NCI-H2107 treated with DMSO at 0.1 percent for 48 hours (cell line): ENCODE data around the gene CAMTA1.

Source experiments
- DNase-seq: peaks from one replicate; lab custom pipeline; 2025; ENCODE audit not compliant: unreplicated experiment; lab: John Stamatoyannopoulos, UW

Gene CAMTA1

DNA sequence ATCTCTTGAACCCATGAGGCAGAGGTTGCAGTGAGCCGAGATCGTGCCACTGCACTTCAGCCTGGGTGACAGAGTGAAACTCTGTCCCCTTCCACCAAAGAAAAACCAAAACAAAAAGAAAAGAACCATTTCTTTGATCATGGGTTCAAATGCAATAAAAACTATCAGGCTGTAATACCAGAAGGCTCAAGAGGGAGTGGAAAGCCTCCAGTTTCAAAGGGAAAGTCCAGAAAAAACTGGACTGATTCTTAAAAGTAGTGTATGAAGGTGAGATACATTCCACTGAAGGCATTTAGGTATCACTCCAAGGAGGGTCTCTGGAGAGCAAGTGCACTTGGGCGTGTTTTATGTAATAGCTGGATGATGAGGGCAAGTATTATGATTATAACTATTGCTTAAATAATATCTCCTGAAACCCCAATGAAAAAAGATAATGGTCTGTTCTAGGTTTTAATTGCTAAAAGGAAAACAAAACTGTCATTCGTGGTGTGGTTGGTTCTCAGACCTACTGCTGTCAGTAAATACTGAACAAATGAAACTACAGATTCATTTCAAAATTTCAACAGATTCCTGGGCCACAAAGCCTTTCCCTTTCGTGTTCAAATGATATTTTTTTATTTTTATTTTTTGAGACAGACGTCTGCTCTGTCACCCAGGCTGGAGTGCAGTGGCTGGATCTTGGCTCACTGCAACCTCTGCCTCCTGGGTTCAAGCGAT lies 6.0 kb upstream of the CAMTA1 start:
- no peak for DNase-seq

DNA sequence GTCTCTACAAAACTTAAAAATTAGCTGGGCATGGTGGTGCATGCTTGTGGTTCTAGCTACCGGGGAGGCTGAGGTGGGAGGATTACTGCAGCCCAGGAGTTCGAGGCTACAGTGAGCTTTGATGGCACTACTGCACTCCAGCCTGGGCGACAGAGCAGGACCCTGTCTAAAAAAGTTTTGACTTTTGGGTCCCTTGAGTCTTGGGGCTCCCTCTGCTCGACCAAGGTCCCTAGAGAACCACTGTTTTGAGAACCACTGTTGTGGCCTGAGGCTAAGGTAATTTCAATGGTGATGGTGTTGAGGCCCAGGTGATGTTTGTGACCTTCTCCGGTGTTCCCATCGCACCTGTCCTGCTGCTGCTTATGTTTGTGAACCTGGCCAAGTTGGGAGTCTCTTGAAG lies 3.1 kb upstream of the CAMTA1 start:
- DNase-seq, result no peak

DNA sequence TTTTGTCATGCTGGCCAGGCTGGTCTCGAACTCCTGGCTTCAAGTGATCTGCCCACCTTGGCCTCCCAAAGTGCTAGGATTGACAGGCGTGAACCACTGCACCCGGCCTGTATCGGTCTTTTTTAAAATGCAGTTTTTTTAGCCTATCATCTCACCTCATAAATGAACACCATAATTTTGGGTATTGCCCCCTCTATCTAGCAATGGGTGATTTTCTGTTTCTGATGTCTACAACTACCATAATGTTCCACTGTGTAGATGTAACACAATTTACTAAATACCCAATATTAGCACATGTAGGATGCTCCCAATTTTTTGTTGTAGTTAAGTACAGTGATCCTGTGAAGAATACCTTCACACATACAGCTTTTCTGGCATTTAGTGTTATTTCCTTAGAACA lies 2.0 kb upstream of the CAMTA1 start:
- no peak for DNase-seq

DNA sequence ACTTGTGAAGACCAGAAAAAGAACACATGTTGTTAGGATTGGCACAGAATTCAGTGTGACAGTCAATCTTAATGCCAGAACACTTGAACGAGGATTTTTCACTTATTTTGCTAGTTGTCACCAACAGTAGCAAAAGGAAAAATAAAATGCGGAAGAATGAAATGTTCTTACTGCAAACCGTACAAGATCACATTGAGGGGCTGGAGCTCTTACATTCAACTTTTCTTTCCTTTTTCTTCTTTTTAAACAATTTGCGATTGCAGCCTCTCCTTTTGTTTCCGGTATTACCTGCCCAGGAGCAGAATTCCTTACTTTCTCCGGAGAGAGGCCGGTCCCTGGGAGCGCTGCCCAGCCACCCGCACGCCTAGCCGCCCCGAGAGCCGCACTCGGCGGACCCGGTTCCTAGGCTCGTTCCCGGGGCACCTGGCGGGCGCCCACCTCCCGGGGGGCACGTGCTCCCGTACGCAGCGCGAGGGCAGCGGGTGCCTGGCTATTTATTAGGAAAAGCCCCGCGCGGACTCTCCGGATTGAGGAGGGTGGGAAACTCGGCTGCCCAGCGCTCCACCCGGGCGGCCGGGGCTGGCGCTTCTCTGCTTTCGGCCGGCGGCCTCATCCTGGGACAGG lies 1.2 kb upstream of the CAMTA1 start:
- DNase-seq, result no peak

DNA sequence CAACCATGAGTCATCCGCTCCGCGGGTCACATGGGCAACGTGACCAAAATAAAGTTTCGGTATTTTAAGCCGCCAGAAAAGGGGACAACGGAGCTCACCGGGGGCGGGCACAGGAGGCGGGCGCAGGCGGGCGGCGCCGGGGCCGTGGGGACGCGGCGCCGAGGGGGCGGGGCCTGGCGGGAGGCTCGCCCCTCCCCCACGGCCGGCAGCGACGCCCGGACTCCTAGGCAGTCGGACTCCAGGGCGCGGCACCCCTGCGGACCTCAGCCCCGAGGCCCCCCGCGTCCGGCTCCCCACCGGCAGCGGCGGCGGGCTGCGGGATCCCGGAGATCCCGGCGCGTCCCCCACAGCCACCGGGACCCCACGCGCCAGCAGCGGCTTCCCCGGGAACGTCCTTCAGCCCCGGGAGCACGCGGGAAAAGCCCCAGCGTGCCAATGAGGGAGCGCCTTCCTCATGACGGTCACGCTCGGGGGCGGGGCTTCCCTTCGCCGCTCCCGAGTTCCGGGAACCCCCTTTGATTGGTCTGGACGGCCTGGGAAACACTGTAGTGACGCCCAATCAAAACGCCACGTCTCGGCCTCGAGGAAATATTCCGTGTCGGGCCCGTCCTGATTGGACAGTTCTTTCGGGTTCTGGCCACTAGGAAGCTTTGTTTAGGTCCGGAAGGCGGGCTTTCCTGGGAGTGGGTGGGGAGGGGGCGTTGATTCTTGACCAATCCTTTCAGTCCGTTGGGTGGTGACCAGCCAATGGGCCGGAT lies 515 bp upstream of the CAMTA1 start:
- peak; percentile 71 for DNase-seq

DNA sequence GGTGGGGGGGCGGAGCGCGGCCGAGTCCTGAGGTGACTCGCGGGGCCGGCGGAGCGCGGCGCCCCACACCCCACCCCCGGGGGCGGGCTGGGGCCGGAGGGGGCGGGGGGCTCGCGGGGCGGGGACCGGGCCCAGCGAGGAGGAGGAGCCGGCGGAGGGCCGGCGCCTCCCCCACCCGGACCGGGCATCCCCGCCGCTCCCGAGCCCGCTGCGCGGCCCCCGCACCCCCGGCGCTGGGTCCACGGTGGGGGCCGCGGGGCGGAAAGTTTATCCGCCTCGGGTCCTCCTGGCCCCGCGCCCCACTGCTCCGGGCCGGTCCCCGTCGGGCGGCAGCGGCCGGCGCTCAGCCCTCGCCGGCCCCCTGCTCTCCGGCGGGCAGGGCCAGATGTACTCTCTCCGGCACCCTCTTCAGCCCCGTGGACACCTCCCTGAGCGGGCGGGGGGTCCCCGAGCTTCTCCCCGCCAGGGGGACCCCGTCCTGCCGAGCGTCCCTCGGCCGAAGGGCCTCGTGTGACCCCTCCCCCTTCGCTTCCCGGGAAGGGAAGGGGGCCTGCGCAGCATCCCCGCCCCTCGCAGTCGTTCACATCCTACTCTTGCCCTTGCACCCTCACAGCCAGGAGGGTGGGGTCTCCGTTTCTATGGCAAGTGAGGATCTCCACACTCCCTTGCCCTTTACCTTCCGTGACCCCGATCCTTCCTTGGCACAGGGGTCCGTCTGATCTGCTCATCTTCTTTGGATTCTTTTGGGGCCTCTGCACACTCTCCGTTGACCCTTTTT lies 663 bp downstream of the CAMTA1 start:
- no peak for DNase-seq

DNA sequence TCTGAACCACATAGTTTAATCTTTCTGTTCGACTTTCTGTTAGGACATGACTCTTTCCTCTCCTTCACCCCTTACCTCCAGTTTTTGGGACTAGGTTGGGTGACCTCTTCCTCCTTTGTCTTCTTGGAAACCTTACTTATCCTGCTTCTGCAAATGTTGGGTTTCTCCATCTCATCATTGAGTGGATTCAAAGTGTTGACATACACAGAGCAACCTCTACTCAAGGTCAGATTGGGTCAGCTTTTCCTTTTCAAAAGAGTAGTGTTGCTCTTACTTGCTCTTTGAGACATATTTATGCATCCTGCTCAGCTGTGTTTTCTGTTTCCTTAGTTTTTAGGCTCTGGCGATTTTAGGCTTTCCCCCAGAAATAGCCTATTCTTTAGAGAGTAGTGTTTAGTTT lies 3.7 kb downstream of the CAMTA1 start:
- DNase-seq, result no peak

DNA sequence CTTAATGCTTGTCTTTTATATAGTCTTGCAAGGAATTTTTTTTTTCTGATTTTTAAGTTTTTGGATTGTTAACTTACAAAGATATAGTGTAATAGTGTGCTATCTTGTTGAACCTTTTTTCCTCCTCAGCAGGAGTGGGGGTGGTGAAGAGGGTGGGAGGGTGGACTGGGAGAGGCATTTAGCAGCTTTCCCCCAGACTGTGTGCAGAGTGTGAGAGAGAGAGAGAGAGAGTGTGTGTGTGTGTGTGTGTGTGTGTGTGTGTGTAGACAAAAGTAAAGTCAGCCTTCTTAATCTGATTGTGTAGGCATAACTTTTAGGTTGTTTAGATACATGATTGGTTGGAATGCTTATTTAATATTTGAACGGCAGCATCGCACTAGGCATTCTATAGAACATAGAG lies 4.9 kb downstream of the CAMTA1 start:
- DNase-seq, result no peak

DNA sequence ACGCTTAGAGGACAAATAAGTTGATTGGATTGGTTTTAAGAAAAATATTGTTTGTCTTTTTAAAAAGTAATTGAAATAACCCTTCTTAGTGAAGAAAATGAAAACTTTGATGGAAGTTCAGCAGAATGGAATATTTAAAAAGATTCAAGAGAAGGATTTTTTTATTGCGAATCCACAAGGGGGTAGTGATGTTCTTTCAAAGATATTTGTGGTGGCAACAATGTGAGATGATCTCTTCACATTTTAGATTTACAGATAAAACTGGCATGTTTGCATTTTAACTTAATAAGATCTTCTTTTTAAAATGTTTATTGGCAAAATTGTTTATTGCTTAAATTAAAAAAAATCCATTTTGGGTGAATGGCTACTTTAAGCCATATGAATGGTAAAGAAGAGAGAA lies 8.9 kb downstream of the CAMTA1 start:
- no peak for DNase-seq

DNA sequence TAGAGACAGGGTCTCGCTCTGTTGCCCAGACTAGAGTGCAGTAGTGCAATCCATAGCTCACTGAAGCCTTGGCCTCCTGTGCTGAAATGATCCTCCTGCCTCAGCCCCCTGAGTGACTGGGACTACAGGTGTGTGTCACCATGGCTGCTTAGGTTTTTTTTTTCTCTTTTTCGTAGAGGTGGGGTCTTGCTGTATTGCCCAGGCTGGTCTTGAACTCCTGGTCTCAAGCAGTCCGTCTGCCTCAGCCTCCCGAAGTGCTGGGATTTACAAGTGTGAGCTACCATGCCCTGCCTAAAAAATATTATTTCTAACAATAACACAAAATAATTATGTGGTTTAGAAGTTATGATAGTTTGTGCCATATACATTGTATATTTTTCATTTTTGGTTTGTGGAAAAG lies 9.9 kb downstream of the CAMTA1 start:
- DNase-seq, result no peak

DNA sequence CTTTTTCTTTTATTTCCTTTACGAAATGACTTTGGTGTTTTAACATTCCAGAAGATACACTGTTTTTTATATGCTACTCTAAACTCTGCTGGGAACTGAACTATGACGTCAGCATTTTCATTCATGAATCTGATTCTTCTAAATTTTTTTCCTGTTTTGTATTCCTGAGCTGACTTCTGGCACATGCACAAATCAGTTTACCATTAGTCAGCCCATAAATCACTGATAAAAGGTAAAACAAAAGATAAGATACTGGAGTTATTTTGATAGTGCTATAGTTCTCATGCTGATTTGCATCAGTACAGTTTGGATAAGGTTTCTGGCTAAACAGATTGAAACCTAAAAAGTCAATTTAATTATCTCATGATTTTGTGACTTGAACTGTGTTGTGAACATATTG lies 10.4 kb downstream of the CAMTA1 start:
- no peak for DNase-seq

DNA sequence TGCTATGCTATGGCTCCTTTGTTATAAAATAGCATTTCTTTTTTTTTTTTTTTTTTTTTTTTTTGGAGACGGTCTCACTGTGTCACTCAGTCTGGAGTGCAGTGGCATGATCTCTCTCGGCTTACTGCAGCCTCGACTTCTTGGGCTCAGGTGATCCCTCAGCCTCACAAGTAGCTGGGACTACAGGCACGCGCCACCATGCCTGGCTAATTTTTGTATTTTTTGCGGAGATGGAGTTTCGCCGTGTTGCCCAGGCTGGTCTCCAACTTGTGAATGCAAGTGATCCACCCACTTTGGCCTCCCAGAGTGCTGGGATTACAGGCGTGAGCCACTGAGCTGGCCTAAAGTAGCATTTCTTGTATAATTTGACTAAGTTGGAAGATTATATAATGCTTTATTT lies 10.8 kb downstream of the CAMTA1 start:
- no peak for DNase-seq

DNA sequence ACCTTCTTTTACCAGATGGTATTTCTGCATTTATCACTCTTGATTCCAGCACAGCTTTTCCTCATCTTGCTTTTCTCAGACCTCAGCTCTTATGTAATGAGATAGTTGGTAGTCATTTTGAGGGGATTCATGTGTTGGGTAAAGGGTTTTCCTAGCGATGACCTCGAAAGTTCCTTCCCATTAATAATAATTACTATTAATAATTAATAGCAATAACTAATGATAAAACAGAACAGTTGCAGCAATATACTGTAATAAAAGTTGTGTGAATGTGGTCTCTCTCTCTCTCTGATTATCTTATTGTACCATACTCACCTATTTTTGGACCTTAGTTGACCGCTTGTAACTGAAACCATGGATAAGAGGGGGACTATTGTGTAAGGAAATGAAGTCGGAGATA lies 14.2 kb downstream of the CAMTA1 start:
- DNase-seq, result no peak

DNA sequence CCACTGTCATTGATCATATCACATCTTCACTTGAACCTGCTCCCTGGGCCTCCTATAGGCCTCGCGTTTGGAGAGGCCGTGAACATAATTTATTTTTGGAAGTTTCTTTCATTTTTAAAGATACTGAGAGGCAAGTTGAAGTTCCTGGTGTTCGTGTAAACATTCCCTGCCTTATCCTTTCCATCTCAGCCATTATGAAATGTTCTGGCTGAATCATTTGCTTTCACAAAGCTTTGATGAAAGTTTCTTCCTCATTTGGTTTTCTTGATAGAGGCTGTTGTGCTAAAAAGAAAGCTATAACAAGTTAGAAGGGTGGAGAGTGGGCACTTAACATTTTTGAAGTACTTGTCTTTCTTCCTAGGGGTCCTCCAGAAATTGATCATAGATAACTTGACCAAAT lies 15.5 kb downstream of the CAMTA1 start:
- DNase-seq, result no peak

DNA sequence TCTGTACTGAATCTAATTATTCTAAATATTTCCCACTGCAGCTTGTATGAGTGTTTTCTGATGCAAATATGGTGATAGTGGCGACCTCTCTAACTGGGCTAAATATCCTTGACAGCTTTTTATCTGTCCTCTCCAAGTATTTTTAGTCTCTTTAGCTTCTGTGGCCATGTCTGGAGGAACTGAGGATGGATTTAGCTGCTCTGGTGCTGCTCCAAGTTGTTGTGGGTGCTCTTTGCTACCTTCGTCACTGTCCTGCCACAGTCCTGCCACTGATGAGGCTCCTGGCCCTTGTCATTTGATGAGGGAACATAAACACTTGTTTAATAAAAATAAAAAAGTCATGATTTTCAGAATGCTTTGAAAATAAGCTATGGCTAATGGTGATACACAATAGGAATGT lies 15.9 kb downstream of the CAMTA1 start:
- DNase-seq, result no peak

DNA sequence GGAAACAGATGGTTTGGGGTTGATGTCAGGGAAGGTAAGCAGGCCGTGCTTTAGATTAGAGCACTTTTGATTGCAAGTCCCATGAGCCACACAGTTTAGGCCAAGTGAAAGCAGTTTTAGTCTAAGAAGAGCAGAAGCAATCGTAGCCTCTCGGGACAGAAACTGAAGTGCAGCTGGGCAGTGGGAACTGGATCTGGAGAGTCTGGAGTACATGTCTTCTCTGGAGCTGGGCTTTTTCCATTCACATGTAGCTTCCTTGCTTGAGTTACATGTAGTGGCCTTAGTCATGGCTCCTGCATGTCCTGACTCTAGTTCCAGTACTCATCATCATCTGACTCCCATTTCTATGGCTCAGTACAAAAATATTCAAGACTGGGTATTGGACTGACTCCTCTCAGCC lies 16.7 kb downstream of the CAMTA1 start:
- no peak for DNase-seq

DNA sequence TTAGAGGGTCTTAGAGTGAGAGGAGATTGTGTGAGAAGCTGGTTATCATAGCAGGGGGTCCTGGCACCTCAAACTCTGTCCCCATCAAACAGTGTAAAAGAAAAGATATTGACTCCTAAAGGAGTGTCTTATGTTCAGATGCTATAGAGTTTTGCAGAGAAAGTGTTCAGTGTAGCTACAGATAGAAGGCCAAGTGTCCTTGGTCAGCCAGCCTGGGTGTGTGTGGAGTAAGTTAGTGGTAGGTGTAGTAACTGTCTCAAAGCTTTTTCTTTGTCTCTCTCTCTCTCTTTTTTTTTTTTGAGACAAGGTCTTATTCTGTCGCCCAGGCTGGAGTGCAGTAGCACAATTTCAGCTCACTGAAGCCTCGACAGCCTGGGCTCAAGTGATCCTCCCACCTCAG lies 17.2 kb downstream of the CAMTA1 start:
- no peak for DNase-seq

DNA sequence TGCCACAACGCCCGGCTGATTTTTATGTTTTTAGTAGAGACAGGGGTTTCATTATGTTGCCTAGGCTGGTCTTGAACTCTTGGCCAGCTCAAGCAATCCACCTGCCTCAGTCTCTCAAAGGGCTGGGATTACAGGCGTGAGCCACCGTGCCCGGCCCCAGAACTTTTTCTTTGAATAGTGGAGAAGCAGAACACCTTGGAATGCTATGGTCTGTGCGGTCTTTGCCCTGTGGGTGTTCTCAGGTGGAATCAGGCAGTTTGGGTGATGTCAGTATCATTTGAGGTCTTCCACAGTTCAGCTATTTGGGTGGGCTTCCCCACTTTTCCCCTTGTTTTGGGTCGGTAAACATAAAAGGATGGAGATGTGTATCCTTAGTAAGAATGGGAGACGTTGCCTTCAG lies 17.6 kb downstream of the CAMTA1 start:
- DNase-seq, result no peak

DNA sequence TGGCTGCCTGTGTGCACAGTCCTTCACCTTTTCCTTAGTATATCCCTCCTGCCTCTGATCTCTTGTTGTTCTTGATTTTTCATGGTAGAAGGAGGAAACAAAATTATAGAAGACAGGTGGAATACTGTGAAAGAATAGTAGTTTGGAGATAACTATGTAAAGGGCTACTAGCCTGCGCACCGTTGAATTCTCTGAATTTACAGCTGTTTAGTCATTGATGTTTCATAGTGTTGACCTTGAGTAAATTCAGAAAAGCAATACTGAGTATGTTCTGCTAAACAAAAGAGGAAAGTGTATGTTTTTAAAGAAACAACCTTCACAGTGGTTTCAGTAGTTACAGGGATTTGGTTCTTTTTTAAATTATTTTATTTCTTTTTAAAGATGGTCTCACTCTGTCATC lies 18.1 kb downstream of the CAMTA1 start:
- no peak for DNase-seq

DNA sequence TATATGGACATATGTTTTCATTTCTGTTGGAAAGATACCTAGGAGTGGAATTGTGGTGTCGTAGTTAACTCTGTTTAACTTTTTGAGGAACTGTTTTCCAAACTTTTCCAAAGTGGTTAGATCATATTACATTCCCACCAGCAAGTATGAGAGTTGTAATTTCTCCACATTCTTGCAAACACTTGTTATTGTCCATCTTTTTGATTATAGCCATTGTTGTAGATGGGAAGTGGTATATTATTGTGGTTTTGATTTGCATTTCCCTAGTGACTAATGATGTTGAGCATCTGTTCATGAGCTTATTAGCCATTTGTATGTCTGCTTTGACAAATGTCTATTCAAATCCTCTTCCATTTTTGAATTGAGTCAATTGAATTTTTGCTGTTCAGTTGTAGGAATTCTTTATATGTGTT lies 19.8 kb downstream of the CAMTA1 start:
- DNase-seq, result no peak

DNA sequence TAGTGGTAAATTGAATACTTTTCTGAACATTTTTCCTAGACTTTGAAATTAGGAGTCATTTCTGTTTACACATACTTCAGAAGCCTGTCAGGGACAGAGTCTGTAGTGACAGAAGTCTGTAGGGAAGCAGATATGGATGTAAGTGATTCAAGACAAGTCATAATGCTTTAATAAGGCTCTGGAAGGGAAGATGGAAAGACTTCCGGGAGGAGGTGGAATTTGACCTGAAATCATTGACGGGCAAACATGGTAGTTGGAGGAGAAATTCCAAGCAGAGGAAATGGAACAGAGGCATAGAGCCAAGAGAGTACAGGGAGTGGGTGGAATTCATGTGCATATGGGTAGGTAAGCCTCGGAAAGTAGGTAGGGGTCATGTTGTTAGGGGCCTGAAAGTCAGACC lies 22.5 kb downstream of the CAMTA1 start:
- DNase-seq, result no peak

DNA sequence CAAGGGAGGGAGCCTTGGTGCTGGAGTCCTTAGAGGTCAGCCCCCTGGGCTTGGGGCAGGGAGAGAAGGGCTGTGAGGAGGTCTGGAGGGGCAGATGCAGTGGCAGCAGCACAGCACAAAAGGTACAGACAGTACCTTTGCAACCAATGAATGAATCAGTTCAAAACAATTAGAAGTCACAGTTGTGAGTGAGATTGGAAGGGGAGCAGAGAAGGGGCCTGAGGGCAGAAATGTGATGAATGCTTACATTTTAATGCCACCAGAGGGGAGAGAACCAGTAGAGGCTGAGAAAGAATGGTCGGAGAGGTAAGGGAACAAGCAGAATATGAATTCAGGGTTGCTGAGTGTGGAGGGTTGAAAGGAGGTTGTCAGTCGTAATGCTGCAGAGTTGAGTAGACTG lies 24.2 kb downstream of the CAMTA1 start:
- DNase-seq, result no peak
